ENCODE results near the gene KRT86.

- TF ChIP-seq GLI2 (tag by site-specific recombination; IDR thresholded peaks at IDR 0.05; ENCODE audit: borderline replicate concordance, low read depth): no peak
- no peak for TF ChIP-seq CTCF (tag by site-specific recombination; IDR thresholded peaks at IDR 0.05)
- no peak for TF ChIP-seq KLF16 (tag by site-specific recombination; IDR thresholded peaks at IDR 0.05)
Observed at GRCh38 chr12:52238916-52239646, 35.4 kb upstream of the KRT86 start.
